ENCODE results near the gene GALNT17.

GALNT17 gene

DNA sequence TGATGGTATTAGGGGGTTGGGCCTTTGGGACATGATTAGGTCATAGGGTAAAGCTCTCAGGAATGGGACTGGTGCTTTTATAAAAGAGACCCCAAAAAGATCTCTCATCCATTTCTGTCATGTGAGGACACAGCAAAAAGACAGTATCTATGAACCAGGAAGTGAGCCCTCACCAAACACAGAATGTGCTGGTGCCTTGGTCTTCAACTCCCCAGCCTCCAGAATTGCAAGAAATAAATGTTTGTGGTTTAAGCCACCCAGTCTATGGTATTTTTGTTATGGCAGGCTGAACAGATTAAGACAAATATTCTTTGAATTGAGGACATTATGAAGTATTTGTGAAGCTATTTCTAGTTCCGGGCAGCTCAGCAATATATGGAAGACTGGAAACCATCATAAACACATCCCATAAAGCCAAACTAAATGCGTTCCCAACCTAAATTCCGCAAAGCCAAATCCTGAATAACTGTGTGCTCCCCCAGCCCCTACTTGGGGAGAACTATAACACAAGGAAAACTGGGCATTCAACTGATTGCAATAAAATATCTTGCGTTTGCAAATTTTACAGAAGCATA lies 153.7 kb downstream of the GALNT17 start:
- no peak for DNase-seq (ENCODE audit: low read depth)

- no peak for DNase-seq (ENCODE audit: low read depth)
Measured at GRCh38 chr7:71286336-71286735, 154.4 kb downstream of the GALNT17 start.

GRCh38 chr7:71286924-71287323 lies 155.0 kb downstream of the GALNT17 start:
- no peak for DNase-seq (ENCODE audit: low read depth)

DNA sequence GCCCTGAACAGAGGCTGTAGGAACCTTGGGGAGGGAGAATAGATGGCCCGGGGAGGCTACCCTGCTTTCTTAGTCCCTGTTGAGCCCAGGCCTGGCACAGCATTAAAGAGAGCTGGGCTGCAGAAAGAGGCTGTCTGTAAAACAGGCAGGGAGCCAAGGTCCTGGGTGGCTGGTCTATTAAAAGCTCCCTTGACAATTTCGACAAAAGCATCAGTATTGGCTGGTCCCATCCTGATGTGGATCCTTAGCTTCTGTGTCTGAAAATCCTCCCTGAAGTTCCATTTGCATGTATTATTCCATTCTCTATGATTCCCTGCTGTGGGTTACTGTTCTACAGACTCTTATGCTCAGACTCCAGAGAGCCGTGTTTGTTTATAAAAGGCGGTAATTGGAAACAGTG lies 158.5 kb downstream of the GALNT17 start:
- DNase-seq (ENCODE audit: low read depth), result no peak

GRCh38 chr7:71298378-71298777 lies 166.4 kb downstream of the GALNT17 start:
- DNase-seq (ENCODE audit: low read depth), result no peak

DNA sequence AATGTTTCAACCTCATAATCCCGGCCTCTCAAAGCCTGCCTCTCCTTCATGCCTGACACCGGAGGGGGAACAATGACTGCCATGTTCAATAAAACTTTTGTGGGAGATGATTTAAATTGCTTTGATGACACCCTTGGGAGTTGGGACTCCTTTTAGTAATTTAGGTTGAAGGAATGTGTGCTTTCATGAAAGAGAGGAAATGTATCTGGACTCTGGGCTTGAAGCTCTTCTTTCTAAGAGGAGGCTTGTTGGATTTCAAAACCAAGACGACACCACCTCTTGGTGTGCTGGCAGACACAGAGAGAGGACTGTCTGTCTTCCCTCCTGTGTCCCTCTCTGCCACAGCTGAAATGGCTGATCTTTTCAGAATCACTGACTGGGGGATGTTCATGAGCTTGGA lies 168.1 kb downstream of the GALNT17 start:
- no peak for DNase-seq (ENCODE audit: low read depth)

DNA sequence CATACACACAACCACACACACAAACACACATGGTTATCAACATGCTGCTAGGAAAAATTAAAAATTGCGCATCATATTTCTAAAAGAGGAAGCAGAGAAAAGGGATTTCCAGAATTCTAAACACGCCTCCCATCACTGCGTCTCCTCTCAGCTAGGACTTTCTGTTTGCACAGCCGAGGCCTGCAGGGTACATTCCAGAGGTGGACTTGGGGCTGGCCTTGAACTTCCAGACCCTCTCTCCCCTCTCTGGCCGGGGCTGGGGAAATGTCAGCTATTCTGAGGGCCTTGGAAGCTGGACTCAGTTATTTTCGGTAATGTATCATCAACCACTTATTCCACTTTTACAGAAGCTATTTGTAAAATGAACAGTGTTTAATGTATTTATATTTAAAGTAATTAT lies 168.7 kb downstream of the GALNT17 start:
- no peak for DNase-seq (ENCODE audit: low read depth)

DNA sequence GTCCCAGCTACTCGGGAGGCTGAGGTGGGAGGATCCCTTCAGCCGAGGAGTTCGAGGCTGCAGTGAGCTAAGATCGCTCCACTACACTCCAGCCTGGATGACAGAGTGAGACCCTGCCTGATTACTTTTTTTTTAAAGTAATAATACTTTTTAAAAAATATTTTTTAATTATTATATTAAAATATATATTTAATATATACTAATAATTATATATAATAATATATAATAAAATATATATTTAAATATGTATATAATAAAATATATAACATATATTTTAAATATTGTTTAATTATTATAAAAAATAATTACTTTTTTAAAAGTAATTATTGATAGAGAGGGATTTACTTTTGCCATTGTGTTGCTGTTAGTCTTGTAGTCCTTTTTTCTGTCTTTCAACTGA lies 169.2 kb downstream of the GALNT17 start:
- no peak for DNase-seq (ENCODE audit: low read depth)

GRCh38 chr7:71303566-71303965 lies 171.6 kb downstream of the GALNT17 start:
- DNase-seq (ENCODE audit: low read depth), result no peak

DNA sequence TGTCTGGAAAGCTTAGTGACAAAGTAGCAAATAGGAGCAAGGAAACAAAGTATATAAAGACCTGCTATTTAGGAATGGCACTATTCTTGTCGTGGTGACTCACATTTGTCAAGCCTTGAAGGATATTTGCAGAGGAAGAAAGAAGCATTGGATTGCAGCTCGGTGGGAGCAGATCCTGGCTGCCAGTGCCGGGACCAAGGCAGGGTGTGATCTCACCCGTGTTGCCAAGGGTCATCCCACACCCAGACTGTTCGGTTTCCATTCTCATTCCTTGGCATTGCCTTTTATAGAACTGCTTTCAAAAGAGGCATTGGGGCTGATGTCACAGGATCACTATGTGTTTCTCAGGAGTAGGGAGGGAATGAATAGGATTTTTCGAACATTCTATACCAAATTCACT lies 176.2 kb downstream of the GALNT17 start:
- no peak for DNase-seq (ENCODE audit: low read depth)

- no peak for DNase-seq (ENCODE audit: low read depth)
Measured at GRCh38 chr7:71311576-71311975, 179.6 kb downstream of the GALNT17 start.

GRCh38 chr7:71312755-71313490 lies 181.0 kb downstream of the GALNT17 start:
- DNase-seq (ENCODE audit: low read depth), result no peak

DNA sequence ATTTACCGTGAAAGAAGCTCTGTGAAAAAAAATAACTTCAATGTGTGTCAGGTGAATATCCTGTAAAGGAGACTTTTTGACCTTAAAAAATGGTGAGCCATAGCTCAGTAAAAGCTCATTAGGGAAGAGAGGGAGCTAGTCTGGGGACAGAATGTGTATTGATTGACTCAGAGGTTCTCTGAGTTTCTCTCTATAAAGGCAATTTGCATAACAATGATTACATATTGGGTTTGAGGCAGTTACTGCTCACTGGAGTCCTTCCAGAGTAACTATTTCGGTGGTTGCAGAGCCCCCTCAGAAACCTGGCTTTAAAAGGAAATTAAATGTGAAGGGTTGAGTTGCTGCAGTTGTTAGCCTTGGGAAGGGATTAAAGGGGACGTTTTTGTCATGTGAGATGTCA lies 181.6 kb downstream of the GALNT17 start:
- no peak for DNase-seq (ENCODE audit: low read depth)

GRCh38 chr7:71320916-71321315 lies 189.0 kb downstream of the GALNT17 start:
- no peak for DNase-seq (ENCODE audit: low read depth)

DNA sequence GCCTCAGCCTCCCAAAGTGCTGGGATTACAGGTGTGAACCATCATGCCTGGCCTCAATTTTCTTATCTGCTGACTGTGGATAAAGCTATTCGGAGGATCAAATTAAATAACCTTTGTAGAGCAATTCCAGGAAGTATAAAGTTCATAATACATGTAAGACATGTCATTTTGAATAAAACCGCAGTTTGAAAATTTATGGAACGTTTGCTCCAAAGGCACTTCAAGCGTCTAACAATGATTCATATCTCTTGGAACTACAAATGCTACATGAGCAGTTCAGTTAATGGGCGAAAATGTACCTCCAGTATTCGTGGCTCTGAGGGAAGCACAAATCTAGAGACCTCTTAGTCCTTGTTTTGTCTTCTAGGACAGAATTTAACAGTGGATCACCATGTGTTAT lies 190.3 kb downstream of the GALNT17 start:
- no peak for DNase-seq (ENCODE audit: low read depth)

GRCh38 chr7:71323726-71324125 lies 191.8 kb downstream of the GALNT17 start:
- no peak for DNase-seq (ENCODE audit: low read depth)

- no peak for DNase-seq (ENCODE audit: low read depth)
Measured at GRCh38 chr7:71325151-71325550, 193.2 kb downstream of the GALNT17 start.

- DNase-seq (ENCODE audit: low read depth), result no peak
Measured at GRCh38 chr7:71326595-71326994, 194.7 kb downstream of the GALNT17 start.

- DNase-seq (ENCODE audit: low read depth), result no peak
Measured at GRCh38 chr7:71327946-71328345, 196.0 kb downstream of the GALNT17 start.

- DNase-seq (ENCODE audit: low read depth), result no peak
Measured at GRCh38 chr7:71329030-71329660, 197.2 kb downstream of the GALNT17 start.

GRCh38 chr7:71332207-71332606 lies 200.3 kb downstream of the GALNT17 start:
- no peak for DNase-seq (ENCODE audit: low read depth)

DNA sequence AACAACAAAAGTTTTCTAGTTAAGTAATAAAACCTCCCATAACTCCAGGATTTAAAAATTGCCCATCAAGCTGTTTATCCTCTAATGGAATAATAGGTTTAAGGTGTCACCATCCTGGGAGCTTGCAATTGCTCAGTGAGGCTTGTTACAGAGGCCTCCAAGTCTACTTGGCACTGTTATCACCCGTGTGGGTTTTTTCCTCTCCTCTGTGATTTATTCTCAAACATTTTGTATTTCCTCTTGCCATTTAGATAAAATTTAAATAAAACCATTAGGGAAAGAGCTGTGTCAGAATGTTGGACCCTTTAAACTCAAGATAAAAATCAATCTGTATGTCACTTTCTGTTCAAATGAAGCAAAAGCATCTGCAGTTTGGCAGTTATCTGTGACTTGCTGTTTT lies 202.6 kb downstream of the GALNT17 start:
- DNase-seq (ENCODE audit: low read depth), result no peak

DNA sequence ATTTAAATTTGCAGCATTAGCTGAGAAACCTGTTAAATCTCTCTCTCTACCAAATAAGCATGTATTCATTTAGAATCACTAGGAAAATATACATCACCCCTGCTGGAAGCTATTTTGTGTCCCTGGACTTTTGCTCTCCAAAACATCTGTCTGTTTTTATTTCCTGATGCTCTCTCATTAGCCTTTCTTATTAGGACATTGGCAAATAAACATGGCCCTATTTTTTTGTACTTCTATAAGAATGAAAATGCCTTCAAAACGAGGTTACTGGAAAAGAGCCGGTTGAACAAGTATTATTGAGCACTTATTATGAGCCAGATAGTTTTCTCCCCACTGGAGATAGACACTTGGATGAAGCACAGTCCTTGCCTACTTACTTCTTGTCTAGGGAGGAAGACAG lies 206.9 kb downstream of the GALNT17 start:
- DNase-seq (ENCODE audit: low read depth), result no peak

GRCh38 chr7:71339924-71340323 lies 208.0 kb downstream of the GALNT17 start:
- no peak for DNase-seq (ENCODE audit: low read depth)

Measured in HS-27A (cell line).